ENCODE results near the gene LIN54. TPM values are rescaled to one million over a fixed set of nuclear protein-coding genes. Genes with fewer than 3 reads are reported as not detected.
"Not testable (repeated sequence)": the region's sequence is repeated elsewhere in the genome, so short reads cannot be mapped to it uniquely, and the experiment has no call there.

The LIN54 gene
- total RNA-seq, 8 experiments from 2014 or later = 9.5 to 43.0 (median 14.4) TPM

DNA sequence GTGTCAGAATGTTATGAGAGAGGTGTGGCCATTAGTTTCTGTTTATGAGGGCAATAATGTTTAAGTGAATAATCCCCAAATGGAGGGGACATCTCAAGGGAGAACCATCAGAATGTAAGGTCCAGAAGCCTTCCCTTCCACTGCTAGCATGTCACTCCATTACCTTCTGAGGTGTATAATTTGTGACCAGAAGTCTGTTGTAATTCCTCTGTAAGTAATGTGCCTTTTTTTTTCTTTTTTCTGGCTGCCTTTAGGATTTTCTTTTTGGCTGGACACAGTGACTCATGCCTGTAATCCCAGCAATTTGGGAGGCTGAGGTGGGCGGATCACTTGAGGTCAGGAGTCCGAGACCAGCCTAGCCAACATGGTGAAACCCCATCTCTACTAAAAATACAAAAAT lies 13.6 kb upstream of the LIN54 start:
- no peak for ATAC-seq (replicated peaks in 6 of 8)
- H3K4me3 ChIP-seq = no peak overlapping the region
- in situ Hi-C loops (cut with MboI; ENCODE audit: low pct_unique_long_range_greater_than_20kb in 2 of 9, low sequenced_read_pairs in 9 of 9, unreplicated experiment in 9 of 9) = no loop called here
- no peak overlapping the region for H3K27ac ChIP-seq
- H3K4me1 ChIP-seq (replicated peaks in 1 of 2) = no peaks in the 10 kb centered on the region
- 60 to 88% (median 80%) methylated on average over 1 to 2 of the region's 2 CpGs; no CpG with 5 or more reads in 4 of the 10 experiments for WGBS, 10 experiments

DNA sequence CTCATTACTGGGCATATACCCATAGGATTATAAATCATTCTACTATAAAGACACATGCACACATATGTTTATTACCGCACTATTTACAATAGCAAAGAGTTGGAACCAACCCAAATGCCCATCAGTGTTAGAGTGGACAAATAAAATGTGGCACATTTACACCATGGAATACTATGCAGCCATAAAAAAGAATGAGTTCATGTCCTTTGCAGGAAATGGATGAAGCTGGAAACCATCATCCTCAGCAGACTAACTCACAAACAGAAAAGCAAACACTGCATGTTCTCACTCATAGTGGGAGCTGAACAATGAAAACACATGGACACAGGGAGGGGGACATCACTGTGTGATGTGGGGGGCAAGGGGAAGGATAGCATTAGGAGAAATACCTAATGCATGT lies 13.0 kb upstream of the LIN54 start:
- H3K4me3 ChIP-seq; H3K4me1 ChIP-seq (replicated peaks in 1 of 2); in situ Hi-C loops (cut with MboI; ENCODE audit: low pct_unique_long_range_greater_than_20kb in 2 of 9, low sequenced_read_pairs in 9 of 9, unreplicated experiment in 9 of 9); H3K27ac ChIP-seq; ATAC-seq (replicated peaks in 6 of 8): not testable (repeated sequence)
- 25 to 90% (median 52%) methylated on average over 1 of the region's 1 CpG; no CpG with 5 or more reads in 4 of the 10 experiments for WGBS, 10 experiments

DNA sequence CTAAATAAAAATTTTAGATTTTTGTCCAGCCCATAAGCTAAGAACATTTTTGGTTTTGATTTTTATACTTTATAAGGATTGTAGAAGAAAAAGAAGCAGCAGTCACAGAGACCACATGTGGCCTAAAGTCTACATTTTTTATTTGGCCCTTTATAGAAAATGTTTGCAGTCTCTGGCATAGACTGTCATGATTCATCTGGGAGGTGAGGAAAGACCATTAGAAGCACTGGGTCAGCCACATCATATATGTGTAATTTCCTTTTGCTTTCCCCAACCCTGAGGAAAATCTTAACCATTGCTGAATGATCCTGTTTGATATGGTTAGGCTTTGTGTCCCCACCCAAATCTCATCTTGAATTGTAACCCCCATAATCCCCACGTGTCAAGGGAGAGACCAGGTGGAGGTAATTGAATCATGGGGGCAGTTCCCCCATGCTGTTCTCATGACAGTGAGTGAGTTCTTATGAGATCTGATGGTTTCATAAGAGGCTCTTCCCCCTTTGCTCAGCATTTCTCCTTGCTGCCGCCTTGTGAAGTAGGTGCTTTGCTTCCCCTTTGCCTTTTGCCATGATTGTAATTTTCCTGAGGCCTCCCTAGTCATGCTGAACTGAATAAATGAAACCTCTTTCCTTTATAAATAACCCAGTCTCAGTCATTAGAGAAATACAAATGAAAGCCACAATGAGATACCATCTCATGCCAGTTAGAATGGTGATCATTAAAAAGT lies 12.3 kb upstream of the LIN54 start:
- H3K27ac ChIP-seq = no peak overlapping the region

DNA sequence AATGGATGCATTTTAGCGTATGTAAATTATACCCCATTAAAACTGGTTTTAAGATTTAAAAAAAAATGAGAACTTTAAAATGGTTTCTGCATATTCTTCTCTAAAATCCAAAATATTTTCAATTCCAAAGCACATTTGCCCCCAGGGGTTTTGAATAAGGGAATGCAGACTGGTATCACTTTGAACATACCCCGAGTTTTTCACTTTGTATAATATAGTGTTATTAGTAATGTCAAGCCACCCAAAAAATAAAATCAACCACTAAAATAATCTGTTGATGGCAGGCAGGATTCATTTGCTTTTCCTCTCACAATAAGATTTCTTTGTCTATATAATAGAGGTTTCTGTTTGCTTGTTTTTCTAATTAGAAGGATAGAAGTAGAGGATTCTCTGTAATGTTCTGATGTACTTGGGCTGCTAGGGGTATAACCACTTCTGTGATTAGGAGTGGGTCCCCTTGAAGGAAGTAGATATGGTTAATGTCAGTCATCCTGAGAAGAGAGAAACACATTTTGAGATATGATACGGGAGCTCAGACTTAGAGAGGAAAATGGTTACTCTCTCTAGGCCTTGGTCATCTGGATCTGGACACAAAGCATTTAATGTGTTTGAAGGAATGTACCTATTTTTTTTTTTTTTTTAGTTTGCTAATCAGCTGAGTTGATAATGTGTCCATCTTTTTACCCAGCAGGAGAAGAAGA lies 9.3 kb upstream of the LIN54 start:
- in situ Hi-C loops (cut with MboI; ENCODE audit: low pct_unique_long_range_greater_than_20kb in 2 of 9, low sequenced_read_pairs in 9 of 9, unreplicated experiment in 9 of 9) = no loop called here
- 69 to 100% (median 90%) methylated on average over 1 to 3 of the region's 3 CpGs; no CpG with 5 or more reads in 2 of the 10 experiments for WGBS, 10 experiments
- no peaks in the 10 kb centered on the region for H3K4me1 ChIP-seq (replicated peaks in 1 of 2)
- no peak for ATAC-seq (replicated peaks in 6 of 8)
- no peak overlapping the region for H3K27ac ChIP-seq
- H3K4me3 ChIP-seq = no peak overlapping the region

More for the DNA sequence above, 12.3 kb upstream of the LIN54 start:
- no peaks in the 10 kb centered on the region for H3K4me1 ChIP-seq (replicated peaks in 1 of 2)
- in situ Hi-C loops (cut with MboI; ENCODE audit: low pct_unique_long_range_greater_than_20kb in 2 of 9, low sequenced_read_pairs in 9 of 9, unreplicated experiment in 9 of 9) = no loop called here
- H3K4me3 ChIP-seq = no peak overlapping the region
- 75 to 100% (median 100%) methylated on average over 1 to 2 of the region's 2 CpGs; no CpG with 5 or more reads in 5 of the 10 experiments for WGBS, 10 experiments
- peak in 1 of 8 experiments; percentile 30 for ATAC-seq (replicated peaks in 6 of 8)

DNA sequence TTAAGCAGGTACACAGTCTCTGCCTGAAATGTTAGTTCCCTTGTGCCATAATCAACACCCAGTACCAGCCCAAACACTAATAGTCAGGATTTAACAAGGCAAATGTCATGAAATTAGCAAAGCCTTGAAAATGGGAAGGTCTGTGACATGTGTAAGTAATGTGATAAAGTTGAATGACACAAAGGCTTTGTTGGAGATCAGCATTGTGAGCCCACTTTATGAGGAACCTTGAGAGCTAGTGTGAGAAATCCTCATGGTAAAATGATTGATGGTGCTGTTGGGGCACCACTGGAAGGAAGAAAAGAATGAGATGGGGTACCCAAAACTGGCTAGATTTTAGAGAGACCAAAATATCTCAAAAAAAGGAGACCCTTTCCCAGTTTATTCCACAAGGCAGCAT lies 3.3 kb upstream of the LIN54 start:
- peak overlapping the region in 1 of 2 donors; percentile 65 for H3K27ac ChIP-seq
- in situ Hi-C loops (cut with MboI; ENCODE audit: low pct_unique_long_range_greater_than_20kb in 2 of 9, low sequenced_read_pairs in 9 of 9, unreplicated experiment in 9 of 9) = no loop called here
- H3K4me3 ChIP-seq = peak overlapping the region in 1 of 5 donors; percentile 79
- H3K4me1 ChIP-seq (replicated peaks in 1 of 2) = peaks cover 4 to 11% of the 10 kb centered on the region in 2 donors
- no peak for ATAC-seq (replicated peaks in 6 of 8)

DNA sequence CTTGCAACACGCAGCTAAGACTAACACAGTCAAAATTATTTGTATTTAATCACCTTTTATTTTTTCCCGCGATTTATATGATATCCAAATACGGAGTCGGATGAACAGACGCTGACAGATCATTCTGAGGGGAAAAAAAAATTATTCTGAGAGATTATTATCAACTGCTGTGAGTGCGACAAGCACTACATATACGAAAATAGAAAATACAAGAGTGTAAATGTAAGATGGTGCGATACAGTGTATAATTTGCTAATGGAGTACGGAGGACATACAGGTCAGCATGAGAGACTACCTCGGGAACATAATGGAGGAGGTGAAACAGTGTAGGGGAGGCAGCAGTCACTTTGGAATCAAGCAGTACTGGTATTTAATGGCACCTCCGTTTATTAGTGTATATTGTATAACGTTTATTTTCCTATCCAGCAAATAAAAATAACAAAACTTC lies 2.8 kb upstream of the LIN54 start:
- in situ Hi-C loops (cut with MboI; ENCODE audit: low pct_unique_long_range_greater_than_20kb in 2 of 9, low sequenced_read_pairs in 9 of 9, unreplicated experiment in 9 of 9) = no loop called here
- H3K4me1 ChIP-seq (replicated peaks in 1 of 2) = peaks cover 4 to 15% of the 10 kb centered on the region in 2 donors
- peak overlapping the region; percentile 44 to 82 (median 79) for H3K4me3 ChIP-seq
- 2 to 59% (median 30%) methylated on average over 9 to 13 of the region's 13 CpGs for WGBS, 10 experiments
- peak overlapping the region; percentile 9 to 65 for H3K27ac ChIP-seq
- ATAC-seq (replicated peaks in 6 of 8) = peak in 1 of 8 experiments; percentile 0

DNA sequence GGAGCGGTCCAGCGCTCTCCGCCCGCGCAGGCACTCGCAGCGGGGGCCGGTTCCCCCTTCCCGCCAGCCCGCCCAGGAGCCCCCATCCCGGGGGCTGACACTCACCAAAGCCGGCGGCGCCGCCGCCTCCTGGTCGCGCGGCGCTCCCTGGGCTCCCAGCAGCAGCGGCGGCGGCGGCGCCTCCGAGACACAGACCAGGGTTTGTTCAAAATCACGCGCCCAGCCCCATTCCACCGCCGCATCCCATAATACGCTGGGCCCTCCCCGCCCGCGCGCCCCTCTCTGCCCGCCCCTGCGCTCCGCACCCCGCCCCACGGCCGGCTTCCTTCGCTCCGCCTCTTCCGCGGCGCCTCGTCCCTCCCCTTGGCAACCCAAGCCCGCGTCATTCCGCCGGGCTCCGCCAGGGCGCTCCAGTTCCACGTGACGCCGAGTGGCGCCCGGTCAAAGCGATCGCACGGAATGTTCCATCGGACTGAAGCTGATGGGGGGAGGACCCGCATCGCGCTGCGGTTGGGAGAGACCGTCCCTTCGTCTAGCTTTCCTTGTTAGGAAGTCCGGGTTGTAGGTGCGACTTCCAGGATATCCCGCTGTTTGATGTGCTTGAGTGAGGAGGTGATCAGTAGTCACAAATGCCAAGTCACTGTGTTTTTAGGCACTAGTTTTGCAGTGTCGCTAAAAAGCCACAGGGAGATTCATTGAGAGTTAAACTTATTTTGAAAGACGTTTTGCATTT lies 2.2 kb upstream of the LIN54 start:
- Histone ChIP-seq H3K4me3 (peak overlapping the region; percentile 48 to 84 (median 80)), H3K4me1 (replicated peaks in 1 of 2) (peaks cover 4 to 19% of the 10 kb centered on the region in 2 donors), H3K27ac (peak overlapping the region; percentile 9 to 65)
- in situ Hi-C loops (cut with MboI; ENCODE audit: low pct_unique_long_range_greater_than_20kb in 2 of 9, low sequenced_read_pairs in 9 of 9, unreplicated experiment in 9 of 9) = no loop called here
- WGBS, 10 experiments = 0 to 12% (median 0%) methylated on average over 1 to 25 of the region's 73 CpGs; no CpG with 5 or more reads in 1 of the 10 experiments
- ATAC-seq (replicated peaks in 6 of 8) = peak; percentile 77 to 90 (median 87)

DNA sequence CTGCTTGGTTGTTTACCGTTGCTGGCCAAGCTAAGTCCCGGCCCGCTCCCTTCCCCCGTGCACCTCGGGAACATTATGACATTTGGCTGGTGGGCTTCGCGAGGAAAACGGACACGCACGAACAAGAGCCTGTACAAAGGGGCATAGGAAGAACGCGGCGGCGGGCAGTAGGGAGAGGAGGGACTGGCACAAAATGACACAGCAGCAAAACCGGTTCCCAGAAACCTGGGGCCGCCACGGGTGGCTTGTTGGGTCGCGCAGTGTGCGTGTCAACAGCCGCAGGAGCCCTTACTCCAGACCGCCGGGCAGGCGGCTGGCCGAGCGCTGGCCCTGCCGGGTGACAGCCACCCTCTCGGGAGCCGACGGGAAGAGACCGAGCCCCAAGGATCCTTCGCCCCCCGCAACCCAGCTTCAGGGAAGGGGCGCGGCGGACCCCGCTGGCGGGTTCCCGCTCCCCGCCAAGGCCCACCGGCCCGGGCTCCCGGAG lies 1.6 kb upstream of the LIN54 start:
- peak overlapping the region in 1 of 2 donors; percentile 50 for H3K27ac ChIP-seq
- peaks cover 7 to 19% of the 10 kb centered on the region in 2 donors for H3K4me1 ChIP-seq (replicated peaks in 1 of 2)
- in situ Hi-C loops (cut with MboI; ENCODE audit: low pct_unique_long_range_greater_than_20kb in 2 of 9, low sequenced_read_pairs in 9 of 9, unreplicated experiment in 9 of 9) = no loop called here
- WGBS, 10 experiments = 0 to 2% (median 0%) methylated on average over 1 to 17 of the region's 43 CpGs; no CpG with 5 or more reads in 4 of the 10 experiments
- H3K4me3 ChIP-seq = peak overlapping the region; percentile 48 to 84 (median 80)
- ATAC-seq (replicated peaks in 6 of 8) = peak; percentile 6 to 32 (median 27)

DNA sequence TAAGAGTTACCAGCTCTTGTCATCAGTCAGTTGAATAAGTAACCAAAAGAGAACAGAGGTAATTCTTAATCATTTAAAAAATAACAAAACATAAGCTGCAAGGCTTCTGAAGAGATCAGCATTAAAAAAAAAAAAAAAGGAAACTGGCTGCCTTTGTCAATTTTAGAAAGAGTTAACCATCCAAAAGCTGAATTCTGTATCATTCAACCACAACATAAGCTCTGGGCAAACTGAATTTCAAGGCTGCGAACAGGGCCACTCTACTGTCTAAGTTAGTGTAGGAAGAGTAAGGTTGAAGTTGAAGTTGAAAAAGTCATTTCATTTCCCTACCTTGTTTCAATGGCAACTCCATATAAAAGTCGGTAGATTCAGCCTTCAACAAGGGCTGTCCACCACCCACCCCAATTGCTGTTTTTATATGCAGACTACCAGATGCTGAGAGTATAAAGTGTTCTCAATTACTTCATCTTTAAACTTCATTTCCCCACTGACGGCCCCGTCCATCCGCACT lies 1.1 kb upstream of the LIN54 start:
- no peak overlapping the region for H3K27ac ChIP-seq
- 0 to 50% (median 5%) methylated on average over 1 to 5 of the region's 5 CpGs; no CpG with 5 or more reads in 1 of the 10 experiments for WGBS, 10 experiments
- in situ Hi-C loops (cut with MboI; ENCODE audit: low pct_unique_long_range_greater_than_20kb in 2 of 9, low sequenced_read_pairs in 9 of 9, unreplicated experiment in 9 of 9) = no loop called here
- peak overlapping the region; percentile 48 to 84 (median 80) for H3K4me3 ChIP-seq
- H3K4me1 ChIP-seq (replicated peaks in 1 of 2) = peaks cover 7 to 19% of the 10 kb centered on the region in 2 donors
- ATAC-seq (replicated peaks in 6 of 8) = no peak

DNA sequence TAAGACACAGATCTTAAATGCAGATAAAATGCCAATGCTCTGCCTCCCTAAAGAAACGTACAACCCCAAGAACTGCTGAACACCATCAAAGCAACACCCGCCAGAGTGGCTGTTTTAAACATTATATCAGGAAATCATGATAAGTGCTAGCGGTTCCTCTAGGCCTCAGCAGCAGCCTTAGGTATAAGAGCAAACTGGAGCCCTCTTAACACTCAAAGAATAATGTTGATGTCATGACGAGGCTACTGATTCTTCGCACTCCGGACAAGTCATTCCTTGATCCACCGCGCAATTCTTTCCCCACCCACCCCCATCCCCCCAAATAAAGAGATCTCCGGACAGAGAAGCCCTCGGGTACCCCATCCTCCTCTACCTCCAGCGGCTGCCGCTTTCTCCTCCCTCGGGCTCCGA lies 507 bp downstream of the LIN54 start:
- 0 to 20% (median 0%) methylated on average over 1 to 8 of the region's 14 CpGs; no CpG with 5 or more reads in 2 of the 10 experiments for WGBS, 10 experiments
- peak overlapping the region; percentile 88 to 89 for H3K27ac ChIP-seq
- ATAC-seq (replicated peaks in 6 of 8) = peak in 1 of 8 experiments; percentile 0
- H3K4me3 ChIP-seq = peak overlapping the region; percentile 67 to 100 (median 82)
- peaks cover 7 to 19% of the 10 kb centered on the region in 2 donors for H3K4me1 ChIP-seq (replicated peaks in 1 of 2)
- in situ Hi-C loops (cut with MboI; ENCODE audit: low pct_unique_long_range_greater_than_20kb in 2 of 9, low sequenced_read_pairs in 9 of 9, unreplicated experiment in 9 of 9) = no loop called here

DNA sequence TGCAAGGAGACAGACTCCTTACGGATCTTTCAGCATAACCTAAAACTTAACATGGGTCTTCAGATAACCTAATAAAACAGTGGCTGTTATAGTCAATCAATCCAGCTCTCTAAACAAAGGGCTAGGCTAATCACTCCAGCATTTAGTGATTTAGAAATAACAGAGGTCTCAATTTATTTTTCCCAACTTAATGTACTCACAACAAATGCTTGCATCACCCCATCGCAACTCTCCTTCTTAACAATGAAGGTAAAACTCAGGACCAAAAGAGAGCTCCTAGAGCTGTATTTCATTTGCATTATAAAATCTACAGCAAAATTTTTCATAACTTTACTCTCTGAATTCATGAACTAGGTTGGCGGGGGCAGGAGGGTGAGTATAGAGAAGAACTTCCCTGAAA lies 1.1 kb downstream of the LIN54 start:
- Histone ChIP-seq H3K27ac (peak overlapping the region in 1 of 2 donors; percentile 89), H3K4me3 (peak overlapping the region; percentile 67 to 100 (median 82)), H3K4me1 (replicated peaks in 1 of 2) (peaks cover 7 to 19% of the 10 kb centered on the region in 2 donors)
- no peak for ATAC-seq (replicated peaks in 6 of 8)
- in situ Hi-C loops (cut with MboI; ENCODE audit: low pct_unique_long_range_greater_than_20kb in 2 of 9, low sequenced_read_pairs in 9 of 9, unreplicated experiment in 9 of 9) = no loop called here
- WGBS, 10 experiments = 0 to 100% (median 39%) methylated on average over 1 to 3 of the region's 3 CpGs; no CpG with 5 or more reads in 1 of the 10 experiments

DNA sequence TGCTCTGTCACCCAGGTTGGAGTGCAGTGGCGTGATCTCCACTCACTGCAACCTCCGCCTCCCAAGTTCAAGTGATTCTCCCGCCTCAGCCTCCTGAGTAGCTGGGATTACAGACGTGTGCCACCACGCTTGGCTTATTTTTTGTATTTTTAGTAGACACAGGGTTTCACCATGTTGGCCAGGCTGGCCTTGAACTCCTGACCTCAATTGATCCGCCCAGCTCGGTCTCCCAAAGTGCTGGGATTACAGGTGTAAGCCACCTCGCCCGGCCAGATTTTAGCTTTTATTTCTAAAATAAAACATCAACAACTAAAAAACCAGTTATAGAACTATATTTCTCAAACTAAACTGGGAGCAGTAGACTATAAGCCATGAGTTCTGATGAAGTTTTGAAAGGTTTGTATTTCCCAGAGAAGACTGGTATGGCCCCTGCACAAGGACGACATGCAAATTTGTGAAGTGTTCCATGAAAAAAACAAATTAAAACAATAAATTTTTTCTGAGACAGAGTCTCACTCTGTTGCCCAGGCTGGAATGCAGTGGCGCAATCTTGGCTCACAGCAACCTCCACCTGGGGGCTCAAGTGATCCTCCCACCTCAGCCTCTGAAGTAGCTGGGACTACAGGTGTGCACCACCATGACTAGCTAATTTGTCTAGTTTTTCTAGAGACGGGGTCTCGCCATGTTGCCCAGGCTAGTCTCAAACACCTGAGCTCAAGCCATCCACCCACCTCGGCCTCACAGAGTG lies 7.4 kb downstream of the LIN54 start:
- H3K4me1 ChIP-seq (replicated peaks in 1 of 2); in situ Hi-C loops (cut with MboI; ENCODE audit: low pct_unique_long_range_greater_than_20kb in 2 of 9, low sequenced_read_pairs in 9 of 9, unreplicated experiment in 9 of 9); H3K27ac ChIP-seq; ATAC-seq (replicated peaks in 6 of 8); H3K4me3 ChIP-seq: not testable (repeated sequence)
- WGBS, 10 experiments = 80 to 100% (median 94%) methylated on average over 1 to 12 of the region's 14 CpGs

Measured in motor neuron (in vitro differentiated cells).